HG02973 (cell line): ENCODE data around the gene SOBP.
"Not testable (repeated sequence)": the region's sequence is repeated elsewhere in the genome, so short reads cannot be mapped to it uniquely, and the experiment has no call there.

Experiments used
- ATAC-seq: cut with Tn5 transposase; IDR thresholded peaks from one replicate; pipeline ENCODE4 v1.9.1; 2021; ENCODE audit warnings: moderate library complexity; ENCODE audit not compliant: unreplicated experiment

Gene SOBP

DNA sequence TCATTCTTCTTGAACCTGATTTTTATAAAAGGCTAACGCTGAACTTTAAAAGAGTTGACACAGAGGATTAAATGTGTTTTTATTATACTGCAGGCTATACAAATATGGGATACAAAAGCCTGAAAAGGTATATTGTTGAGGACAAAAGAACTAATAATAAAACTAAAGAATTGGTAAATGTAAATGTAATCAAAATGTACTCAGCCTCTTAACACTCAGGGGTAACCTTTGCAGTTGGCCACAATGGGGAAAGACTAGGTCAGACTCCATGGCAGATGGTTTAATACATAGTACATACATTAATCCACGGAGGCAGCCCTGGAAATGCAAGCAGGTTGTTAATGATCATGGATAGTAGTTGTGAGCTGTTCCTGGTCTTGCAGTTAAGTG is 57.5 kb downstream of the SOBP start:
- no peak for ATAC-seq

DNA sequence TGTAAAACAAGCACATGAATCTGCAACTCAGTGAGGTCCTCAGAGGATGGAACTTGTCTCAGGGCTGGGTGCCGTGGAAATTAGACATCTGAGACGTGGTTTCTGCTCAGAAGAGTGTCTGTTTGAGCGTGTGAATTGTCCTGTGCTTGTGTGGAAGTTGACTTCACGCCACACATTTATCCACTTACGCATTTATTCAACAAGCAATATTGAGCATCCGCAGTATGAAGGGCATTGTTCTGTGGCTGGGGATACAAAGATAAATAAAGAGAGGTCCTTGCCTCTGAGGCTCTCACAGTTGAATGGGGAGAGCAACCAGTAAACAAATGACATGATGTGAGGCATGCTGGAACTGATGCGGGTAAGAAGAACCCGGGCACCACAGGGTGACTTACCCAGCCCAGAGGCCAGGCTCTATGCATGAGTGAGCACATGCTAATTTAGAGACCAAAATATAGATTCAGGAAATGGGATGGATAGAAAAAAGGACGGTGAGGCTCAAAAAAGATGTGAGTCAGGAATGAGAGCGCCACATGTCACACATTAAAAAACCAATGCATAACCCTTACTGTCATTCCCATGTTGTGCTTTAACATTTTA is 60.4 kb downstream of the SOBP start:
- ATAC-seq: no peak

DNA sequence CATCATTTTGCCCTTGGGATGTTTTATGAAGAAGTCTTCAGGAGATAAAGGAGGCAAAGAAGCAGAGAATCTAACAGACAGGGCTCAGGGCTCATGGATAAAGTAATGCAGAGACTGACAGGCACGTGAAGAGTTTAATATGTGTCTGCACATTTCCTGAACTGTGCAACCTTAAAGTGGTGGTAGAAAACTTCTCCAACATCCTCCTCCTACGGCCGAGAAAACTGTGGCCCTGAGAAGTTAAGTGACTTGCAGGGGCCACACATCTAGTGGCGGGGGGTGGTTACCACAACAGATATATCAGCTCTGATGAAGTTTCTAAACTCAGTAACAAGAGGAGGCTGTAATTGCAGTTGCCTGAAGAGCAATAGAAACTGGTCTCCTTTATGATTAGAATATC is 61.0 kb downstream of the SOBP start:
- no peak for ATAC-seq

DNA sequence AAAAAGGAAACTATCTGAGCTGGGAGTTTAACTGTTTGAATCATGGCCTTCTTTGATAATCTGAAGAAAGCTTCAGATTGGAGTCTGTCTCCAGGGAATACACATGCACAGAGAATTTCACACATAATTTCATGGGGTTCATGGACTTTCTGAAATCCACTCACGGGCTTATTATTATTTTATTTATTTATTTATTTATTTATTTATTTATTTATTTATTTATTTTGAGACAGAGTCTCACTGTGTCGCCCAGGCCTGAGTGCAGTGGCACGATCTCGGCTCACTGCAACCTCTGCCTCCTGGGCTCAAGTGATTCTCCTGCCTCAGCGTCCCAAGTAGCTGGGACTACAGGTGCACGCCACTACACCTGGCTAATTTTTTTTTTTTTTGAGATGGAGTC is 63.2 kb downstream of the SOBP start:
- ATAC-seq: not testable (repeated sequence)

DNA sequence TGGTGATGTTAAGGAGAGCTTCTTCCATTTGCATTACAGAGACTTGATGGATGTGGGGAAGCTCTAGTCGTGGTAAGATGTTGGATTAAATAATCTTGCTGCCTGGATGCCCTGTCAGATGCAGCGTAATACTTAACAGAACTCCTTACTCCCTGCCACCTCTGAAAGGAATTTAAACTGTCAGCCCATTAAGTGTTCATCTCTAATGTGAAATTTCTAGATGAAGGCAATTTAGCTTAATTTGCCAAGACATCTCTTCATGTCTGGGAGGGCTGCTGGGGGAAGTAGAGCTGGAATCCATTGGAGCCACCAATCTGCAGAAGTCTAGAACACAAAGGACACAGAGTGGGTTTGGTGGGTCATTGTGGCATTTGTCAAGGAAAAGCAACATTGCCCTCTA is 64.4 kb downstream of the SOBP start:
- no peak for ATAC-seq

DNA sequence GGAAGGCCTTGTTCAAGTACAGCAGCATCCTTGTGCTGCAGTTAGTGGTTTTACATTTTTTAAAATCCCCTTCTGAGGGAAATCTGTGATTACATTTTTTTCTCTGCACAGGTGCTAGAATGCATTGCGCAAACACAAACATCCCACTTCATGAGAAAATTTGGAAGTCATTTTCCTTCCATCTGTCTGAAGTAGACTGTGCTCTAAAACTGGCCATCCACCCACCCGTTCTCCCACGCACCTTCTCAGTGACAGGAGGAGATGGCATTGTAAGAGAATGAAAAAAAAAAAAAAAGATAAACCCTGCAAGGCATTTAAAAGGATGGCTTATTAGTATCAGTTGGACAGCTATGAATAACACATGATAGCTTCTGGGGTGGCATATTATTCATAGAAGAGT is 65.0 kb downstream of the SOBP start:
- no peak for ATAC-seq

DNA sequence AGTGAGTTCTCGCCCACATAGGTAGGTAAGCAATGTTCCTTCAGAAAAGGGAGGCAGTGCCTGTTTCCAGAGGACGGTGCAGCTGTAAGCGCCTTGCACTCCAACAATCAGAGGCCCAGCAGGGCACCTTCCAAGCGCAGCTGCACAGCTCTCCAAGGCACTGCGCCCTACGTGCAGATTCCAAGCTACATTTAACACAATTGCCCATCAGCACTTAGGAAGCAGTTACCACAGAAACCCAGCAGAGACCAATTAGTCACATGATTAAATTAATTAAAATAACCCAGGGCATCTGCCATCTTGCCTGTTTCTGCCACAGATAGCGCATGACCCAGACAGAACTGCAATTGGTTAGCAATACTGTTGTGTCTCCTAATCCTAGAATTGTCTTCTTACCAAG is 65.5 kb downstream of the SOBP start:
- no peak for ATAC-seq

DNA sequence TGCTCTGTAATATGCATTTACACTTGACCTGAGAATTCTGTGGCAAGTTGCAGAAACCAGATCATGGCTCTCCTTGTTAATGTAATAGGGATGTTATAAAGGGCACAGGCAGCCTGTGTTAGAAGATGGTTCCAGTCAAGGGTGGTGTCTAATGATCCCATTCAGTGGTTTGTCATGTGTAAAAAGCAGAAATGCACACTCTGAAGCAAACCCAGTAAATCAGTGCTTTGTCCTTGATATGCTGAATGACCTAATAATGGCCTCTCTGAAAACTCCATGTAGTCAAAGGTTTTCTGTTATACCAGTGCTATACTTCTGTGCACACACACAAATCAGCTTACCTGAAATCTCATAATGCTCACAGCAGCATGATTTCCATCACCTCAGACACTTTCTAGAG is 66.2 kb downstream of the SOBP start:
- ATAC-seq: no peak

DNA sequence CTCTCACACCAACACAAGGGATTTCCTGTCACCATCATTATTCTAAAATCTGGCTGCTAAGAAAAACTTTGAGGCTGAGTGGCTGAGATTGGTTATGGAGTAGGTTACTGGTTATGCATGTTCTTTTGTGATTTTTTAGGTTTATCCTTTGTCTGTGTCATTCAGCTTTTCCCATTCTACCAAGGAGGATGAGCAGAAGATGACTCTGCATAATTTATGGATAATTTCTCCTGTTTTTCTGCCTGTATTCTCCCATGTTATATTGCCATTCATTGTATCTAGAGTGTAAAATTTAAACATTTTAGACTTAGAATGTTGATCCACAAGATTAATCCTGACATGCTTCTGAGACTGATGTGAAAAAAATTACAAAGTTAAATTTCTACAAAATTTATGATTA is 67.8 kb downstream of the SOBP start:
- ATAC-seq: no peak

DNA sequence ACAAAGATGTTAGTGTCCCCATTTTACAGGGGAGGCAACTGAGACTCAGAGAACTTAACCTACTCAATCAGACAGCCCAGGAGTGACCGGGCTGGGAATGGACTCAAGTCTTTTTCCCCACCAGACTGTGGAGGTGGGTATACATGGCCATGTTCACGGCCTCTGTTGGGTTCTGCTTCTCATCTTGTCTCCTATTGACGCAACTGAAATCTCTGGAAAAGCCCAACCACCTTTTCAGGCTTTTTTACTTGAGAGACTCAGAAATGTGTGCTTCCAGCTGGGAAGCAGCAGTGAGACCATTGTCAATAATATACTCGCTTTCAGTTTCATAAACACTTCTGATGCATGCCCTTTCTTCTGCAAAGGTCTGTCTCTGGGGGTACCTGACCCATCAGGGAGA is 70.7 kb downstream of the SOBP start:
- ATAC-seq: no peak

DNA sequence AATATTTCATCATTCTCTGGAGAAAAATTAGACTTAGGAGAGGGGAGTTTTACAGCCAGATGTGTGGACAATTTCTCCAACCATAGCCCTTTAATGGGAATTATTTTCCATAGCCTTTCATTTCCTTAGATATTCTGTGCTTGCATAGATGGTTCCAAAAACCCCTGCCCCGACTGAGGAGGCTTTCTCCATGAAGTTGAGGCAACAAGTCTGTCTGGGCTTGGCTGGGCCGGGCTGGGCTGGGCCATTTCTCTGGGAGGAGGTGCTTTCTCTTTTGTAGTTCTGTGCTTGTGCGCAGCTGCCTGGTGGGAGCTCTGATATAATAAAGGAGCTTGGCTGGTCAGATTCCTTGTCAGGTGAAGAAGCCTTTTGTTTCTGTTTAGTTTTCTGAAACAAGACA is 71.4 kb downstream of the SOBP start:
- no peak for ATAC-seq

DNA sequence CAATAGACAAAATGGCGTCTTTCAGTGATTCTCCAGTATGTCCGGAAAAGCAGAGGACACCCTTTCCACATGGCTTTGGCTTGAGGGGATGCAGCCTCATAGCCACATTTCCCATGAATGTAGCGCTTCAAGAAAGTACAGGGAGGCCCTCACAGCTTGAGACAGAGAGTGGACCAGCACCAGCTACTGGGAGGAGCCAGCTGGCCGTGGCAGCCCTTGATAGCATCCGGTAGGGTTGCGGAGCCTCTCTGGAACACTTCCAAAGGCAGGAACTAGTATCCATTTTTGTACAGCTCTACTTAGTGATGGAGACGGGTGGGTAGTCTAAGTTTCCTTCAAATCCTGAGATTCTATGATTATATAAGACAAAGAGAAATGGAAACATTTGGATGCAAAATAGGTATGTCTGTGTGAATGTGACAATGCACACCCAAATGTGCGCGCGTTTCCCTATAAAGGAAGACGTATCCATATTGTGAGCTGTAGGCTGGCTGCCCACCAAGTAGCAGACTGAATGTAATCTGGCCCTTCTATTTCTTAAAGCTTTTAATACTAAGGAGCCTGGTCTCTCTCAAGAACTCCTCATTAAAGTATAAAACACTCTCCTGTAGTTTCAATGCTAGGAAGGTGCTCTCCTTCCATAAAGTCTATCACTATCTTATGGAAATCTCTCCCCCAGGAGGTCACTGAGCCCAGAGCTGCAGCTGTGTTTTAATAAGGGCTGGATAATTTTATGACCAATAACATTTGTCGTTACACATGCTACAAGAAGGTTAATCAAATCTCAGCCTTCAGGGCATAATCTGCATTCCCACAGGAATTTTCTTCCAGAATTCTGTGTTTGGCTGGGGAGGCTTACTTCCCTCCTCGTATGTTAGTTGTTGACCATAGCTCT is 74.0 kb downstream of the SOBP start:
- ATAC-seq: no peak

DNA sequence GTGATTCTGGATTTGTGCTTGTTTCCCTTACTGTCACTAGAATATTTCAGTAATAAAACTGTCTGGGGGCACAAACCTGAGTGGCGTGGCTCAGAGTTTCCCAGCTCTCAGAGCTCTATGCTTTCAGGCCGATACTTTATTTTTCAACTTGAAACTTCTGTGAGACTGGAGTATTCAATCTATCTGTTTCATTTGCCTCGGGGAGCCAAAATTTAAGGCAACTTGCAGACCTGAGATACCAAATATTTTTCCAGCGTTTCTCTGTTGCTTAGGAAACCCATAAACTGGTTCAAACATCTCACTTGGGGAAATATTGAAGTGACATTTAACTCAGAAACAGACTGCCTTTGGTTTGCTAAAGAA is 74.7 kb downstream of the SOBP start:
- no peak for ATAC-seq

DNA sequence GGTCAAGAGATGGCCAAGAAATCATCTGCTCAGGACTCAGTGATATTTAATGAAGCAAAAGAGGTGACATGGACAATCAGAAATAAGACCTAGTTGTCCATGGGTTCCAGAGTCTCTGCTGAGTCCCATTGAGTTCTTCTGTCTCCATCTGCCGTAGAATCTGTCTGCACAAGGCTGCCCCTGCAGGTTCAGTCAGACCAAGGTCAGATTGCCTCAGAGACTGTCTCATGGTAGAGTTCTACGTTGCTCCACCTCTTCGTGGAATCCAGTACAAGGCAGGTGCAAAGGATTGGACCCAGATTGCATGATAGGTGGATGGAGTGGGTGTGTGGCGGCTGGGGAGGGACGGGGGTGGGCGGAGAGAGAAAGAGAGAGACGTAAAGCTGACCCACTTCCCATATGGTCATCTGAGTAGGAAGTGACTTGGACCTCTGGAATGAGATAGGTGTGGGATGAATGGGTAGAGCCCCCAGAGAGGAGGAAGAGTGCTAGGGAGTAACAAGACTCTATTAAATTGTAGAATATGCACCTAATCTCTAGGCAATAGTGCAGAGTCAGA is 75.3 kb downstream of the SOBP start:
- ATAC-seq: no peak

DNA sequence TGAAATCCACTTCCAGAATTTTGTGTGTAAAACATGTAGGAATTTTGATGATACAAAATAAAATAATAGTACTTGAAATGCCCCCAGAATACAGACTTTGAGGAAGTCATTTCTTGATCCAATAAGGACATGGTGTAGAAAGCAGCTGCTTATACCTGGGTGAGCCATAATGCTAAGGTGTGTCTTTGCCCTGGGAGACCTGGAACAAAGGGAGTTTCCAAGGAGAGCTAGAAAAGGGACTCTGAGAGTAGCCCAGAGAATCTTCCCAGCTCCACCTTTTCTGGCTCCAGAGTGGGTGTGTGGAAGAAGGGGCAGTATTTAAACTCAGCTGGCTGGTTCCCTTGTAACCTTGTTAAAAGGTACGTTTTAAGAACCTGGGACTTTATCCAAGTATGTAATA is 77.7 kb downstream of the SOBP start:
- ATAC-seq: no peak

DNA sequence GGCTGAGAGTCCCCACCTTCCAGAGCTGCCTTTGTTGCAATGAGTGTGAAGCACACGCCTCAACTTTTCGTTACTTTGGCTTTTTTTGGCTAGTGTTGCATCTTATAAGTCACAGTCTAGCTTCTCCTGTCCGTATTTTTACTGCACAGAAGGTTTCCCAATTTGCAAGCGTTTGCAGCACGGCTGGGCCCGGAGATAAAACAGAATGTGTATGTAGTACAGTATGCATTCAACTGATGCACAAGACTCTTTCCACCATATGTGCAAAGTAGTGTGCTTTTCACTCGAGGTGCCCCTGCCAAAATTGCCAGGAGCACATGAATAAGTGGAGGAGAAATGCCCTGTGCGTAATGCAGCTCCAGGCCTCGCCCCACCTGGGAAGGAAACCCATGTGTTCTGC is 79.6 kb downstream of the SOBP start:
- no peak for ATAC-seq

DNA sequence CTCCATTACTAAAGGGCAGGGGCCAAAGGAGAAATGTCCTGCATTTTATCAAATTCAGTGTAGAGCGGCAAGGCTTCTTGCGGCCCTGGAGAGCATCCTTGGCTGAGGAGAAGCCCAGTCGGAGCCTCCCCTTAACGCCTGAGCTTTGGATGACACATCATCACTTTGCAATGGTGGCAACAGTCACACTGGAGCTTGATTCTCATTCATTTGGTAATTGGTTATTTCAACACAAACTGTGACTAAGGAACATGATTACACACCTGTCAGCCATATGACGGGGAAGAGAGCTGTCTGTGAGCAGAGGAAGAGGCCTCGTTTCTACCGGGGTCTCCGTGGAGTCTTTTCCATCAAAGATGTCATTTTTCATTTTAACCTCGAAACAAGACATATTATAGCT is 81.4 kb downstream of the SOBP start:
- ATAC-seq: no peak

DNA sequence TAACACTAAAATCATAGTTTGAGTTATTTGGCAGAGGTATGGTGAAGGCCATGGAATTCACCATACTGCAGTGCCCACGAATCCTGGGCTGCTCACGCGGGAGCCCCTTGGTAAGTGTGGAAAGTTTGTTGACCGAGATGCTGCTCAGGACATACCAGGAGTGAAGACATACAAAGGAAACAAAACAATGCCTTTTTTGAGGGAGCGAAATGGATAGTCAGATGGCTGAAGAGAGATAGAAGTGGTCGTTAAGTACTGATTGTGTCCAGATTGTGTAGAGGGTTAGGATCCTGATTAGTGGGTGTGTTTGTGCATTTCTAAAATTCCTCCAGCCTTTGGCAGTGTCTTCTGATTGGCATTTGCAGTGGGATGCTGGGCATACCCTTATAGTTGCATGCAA is 83.0 kb downstream of the SOBP start:
- no peak for ATAC-seq

DNA sequence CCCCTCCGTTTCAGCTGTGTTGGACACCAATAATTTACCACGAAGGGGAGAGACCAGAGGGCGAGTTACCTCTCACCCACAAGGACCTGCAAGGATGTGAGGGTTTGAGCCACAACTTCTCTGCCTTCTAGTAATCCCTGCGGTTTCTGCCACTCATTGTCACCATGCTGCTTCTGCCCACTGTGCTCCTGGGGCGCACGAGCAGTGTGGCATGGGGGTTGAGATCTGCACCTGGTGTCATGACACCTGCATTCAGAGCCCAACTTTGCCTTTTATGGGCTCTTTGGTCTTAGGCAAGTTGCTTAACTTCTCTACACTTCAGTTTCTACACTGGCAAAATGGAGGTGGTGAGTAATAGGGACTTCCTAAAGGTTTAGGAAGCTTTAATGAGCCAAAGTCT is 84.9 kb downstream of the SOBP start:
- no peak for ATAC-seq

DNA sequence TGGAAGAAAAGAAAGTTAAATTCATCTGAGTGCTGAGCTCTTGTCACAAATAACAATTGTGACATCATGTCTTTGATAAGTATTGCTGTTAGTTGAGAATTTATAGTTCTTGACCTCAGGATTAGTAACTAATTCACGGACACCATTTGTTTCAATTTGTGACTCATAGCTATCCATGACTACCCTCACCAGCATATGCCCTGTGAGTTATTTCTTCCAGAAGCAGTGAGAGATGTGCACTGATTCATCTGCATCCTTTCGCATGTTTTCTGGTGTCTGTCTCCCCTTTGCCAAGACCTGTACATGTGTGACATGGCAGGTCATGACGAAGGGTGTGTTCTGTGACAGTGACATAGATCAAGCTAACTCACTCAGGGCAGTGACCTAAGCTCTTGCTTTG is 86.9 kb downstream of the SOBP start:
- ATAC-seq: no peak

DNA sequence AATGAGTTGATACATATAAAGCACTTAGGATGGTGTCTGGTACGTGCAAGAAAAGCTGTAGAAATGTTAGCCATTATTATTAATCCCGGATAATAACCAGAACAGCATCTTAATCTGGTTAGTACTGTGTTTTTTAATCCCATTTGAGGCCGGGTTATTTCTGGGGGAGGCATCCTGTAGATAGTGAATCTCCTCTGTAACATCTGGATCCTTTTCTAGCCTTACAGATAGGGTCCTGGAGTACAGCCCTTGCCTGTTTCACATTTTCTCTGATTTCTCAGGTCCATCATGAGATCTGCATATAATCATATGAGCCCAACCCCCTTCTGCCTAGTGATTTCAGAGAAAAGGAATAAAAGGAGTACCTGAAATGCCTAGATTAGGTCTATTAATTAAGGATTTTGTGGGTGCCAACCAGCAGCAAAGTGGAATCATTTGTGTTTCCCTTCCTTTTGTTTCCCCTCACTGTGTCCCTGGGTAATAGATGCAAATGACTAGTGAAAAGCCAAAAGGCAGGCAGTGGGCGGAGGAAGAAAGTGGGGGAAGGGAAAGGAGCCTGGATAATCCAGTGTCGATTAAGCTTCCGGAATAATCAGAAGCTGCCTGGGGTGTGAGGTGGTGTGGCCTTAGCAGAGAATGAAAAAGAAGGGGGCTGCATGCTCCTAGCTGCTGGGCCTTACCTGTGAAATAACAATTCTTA is 88.9 kb downstream of the SOBP start:
- no peak for ATAC-seq

DNA sequence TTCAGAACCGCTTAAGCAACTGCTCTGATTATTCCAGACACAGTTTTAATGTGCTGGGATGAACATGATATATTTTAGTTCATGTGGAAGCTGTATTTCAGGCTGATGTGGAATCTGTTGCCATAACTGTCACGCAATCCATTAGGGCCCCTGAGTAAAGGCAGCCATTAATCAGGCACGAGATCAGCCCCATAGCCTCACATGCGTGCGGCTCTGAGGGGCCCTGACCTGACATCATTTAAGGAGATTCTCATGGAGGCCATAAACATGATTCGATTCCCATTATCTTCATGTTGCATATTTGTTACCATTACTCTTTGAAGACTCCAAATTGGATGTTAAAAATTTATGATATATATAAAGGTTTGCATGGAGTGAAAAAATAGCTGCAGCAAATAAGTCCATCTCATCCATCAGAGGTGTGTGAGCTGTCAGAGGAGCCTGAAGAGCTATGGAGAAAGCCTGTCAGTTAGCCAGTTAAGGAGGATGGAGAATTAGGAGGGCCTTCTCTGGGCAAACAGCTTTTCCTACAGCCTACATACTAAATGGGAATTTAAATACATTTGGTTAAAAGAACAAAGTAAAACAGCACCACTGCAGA is 89.6 kb downstream of the SOBP start:
- no peak for ATAC-seq
